Fibroblast of lung (primary cell): ENCODE data around the gene TASP1. TPM values are rescaled to one million over a fixed set of nuclear protein-coding genes. Genes with fewer than 3 reads are reported as not detected.

Experiments used
- DNase-seq, 2 donors: peaks; one replicate each; pipeline versions ENCODE4 v3.0.0 to v3.0.0-alpha.2; 2010; ENCODE audit warnings: low read depth in 2 of 2
- H2AFZ ChIP-seq: 2 replicates; pipeline ENCODE4 v1.5.1; 2012; ENCODE audit warnings: low read length, control low read depth, inconsistent platforms
- H3K27ac ChIP-seq: 2 replicates; pipeline ENCODE4 v1.5.1; 2011; ENCODE audit warnings: low read length, control low read depth; ENCODE audit not compliant: insufficient read depth
- H3K27me3 ChIP-seq: 2 replicates; pipeline ENCODE4 v1.5.1; 2011; ENCODE audit warnings: mild to moderate bottlenecking, low read length; ENCODE audit not compliant: control insufficient read depth, insufficient read depth
- H3K36me3 ChIP-seq: 2 replicates; pipeline ENCODE4 v1.5.1; 2011; ENCODE audit warnings: low read length; ENCODE audit not compliant: control insufficient read depth, insufficient read depth
- H3K4me1 ChIP-seq: 2 replicates; pipeline ENCODE4 v1.5.1; 2011; ENCODE audit warnings: low read length; ENCODE audit not compliant: control insufficient read depth, insufficient read depth; ENCODE audit errors: extremely low read depth
- H3K4me2 ChIP-seq: 2 replicates; pipeline ENCODE4 v1.5.1; 2011; ENCODE audit warnings: low read length, control low read depth; ENCODE audit not compliant: insufficient read depth; ENCODE audit errors: extremely low read depth
- H3K4me3 ChIP-seq, 4 experiments: fragments of 200-600 bp in 1 of 4; sonication (generic) in 1 of 4; replicated peaks in 1 of 4; 2 replicates each; pipeline ENCODE4 v1.5.1; 2011 to 2016; ENCODE audit warnings: low read length in 4 of 4, low read depth in 3 of 4, mild to moderate bottlenecking in 3 of 4, control low read depth in 2 of 4, inconsistent platforms in 1 of 4, mixed read lengths in 1 of 4; ENCODE audit not compliant: insufficient read depth in 1 of 4; ENCODE audit errors: control extremely low read depth in 1 of 4
- H3K79me2 ChIP-seq: 2 replicates; pipeline ENCODE4 v1.5.1; 2012; ENCODE audit warnings: mild to moderate bottlenecking, low read length, inconsistent platforms; ENCODE audit not compliant: control insufficient read depth, insufficient read depth
- H3K9ac ChIP-seq: 2 replicates; pipeline ENCODE4 v1.5.1; 2011; ENCODE audit warnings: mild to moderate bottlenecking, low read length, control low read depth; ENCODE audit not compliant: insufficient read depth
- H3K9me3 ChIP-seq: 2 replicates; pipeline ENCODE4 v1.5.1; 2012; ENCODE audit warnings: low read depth, low read length; ENCODE audit not compliant: control insufficient read depth, insufficient read depth
- H4K20me1 ChIP-seq: 2 replicates; pipeline ENCODE4 v1.5.1; 2011; ENCODE audit warnings: low read length; ENCODE audit not compliant: control insufficient read depth, insufficient read depth; ENCODE audit errors: extremely low read depth
- EZH2 ChIP-seq: IDR thresholded peaks from 2 replicates; pipeline ENCODE4 v1.5.1; 2012; ENCODE audit warnings: low read length, control low read depth, mild to moderate bottlenecking; ENCODE audit errors: missing control alignments
- polyA plus RNA-seq, 2 donors: library from polyadenylated mRNA; depleted of rRNA in 1 of 2; stranded (reverse) in 1 of 2; unstranded in 1 of 2; fragments of >200 nt; gene quantifications; 2 replicates each; pipeline ENCODE4 v1.2.1, GENCODE V29; 2011 to 2012; ENCODE audit warnings: missing spikeins in 1 of 2
- total RNA-seq: library from RNA; depleted of rRNA; stranded (reverse); fragments of >200 nt; gene quantifications from 2 replicates; pipeline ENCODE4 v1.2.1, GENCODE V29; 2014
- TF ChIP-seq, protein P1 (sequence below), 2 donors: IDR thresholded peaks in 1 of 2; conservative IDR thresholded peaks in 1 of 2; 1 replicate in 1 of 2; 2 replicates in 1 of 2; pipeline ENCODE4 v1.5.1; 2011 to 2012; ENCODE audit warnings: low read length in 2 of 2, control low read depth in 1 of 2, inconsistent platforms in 1 of 2, low read depth in 1 of 2, mild to moderate bottlenecking in 1 of 2

The TASP1 gene
- total and polyA plus RNA-seq, 2 donors (not counting 1 experiment from before 2014, with no cell fraction given), result 6.3 to 13.6 TPM

DNA sequence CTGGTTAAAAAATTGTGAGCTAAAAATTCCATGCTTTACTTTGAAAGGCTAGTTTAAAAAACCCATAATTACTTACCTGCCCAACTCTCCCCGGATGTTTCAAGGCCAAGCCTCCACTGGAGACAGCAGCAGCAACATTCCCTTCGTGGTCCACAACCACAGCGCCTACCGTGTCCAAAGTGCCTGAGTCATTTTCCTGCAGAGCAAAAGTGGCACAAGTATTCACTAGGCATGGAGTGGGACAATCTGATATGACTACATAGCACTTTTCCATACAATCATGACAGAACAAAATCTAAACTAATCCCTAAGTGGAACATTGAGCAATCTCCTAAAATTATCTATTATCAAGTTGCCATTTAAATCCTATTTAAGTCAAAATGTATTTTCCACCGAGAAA is 104.8 kb downstream of the TASP1 start:
- H4K20me1 ChIP-seq, result no peaks in the 10 kb centered on the region
- no peak overlapping the region for H3K9ac ChIP-seq
- peak in 1 of 2 donors; percentile 46 for DNase-seq
- no peak overlapping the region for H2AFZ ChIP-seq
- H3K27ac ChIP-seq, result no peak overlapping the region
- H3K27me3 ChIP-seq, result no peaks in the 10 kb centered on the region
- TF ChIP-seq, protein P1, sequence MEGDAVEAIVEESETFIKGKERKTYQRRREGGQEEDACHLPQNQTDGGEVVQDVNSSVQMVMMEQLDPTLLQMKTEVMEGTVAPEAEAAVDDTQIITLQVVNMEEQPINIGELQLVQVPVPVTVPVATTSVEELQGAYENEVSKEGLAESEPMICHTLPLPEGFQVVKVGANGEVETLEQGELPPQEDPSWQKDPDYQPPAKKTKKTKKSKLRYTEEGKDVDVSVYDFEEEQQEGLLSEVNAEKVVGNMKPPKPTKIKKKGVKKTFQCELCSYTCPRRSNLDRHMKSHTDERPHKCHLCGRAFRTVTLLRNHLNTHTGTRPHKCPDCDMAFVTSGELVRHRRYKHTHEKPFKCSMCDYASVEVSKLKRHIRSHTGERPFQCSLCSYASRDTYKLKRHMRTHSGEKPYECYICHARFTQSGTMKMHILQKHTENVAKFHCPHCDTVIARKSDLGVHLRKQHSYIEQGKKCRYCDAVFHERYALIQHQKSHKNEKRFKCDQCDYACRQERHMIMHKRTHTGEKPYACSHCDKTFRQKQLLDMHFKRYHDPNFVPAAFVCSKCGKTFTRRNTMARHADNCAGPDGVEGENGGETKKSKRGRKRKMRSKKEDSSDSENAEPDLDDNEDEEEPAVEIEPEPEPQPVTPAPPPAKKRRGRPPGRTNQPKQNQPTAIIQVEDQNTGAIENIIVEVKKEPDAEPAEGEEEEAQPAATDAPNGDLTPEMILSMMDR (conservative IDR thresholded peaks at IDR 0.05 in 1 of 2, IDR thresholded peaks at IDR 0.05 in 1 of 2; ENCODE audit: low read depth in 1 of 2, low read length in 2 of 2), result no peak
- no peak for TF ChIP-seq EZH2
- H3K79me2 ChIP-seq, result no peaks in the 10 kb centered on the region
- no peaks in the 10 kb centered on the region for H3K9me3 ChIP-seq
- H3K4me1 ChIP-seq, result no peaks in the 10 kb centered on the region
- H3K36me3 ChIP-seq, result no peaks in the 10 kb centered on the region
- no peak overlapping the region for H3K4me3 ChIP-seq
- H3K4me2 ChIP-seq, result no peak overlapping the region

DNA sequence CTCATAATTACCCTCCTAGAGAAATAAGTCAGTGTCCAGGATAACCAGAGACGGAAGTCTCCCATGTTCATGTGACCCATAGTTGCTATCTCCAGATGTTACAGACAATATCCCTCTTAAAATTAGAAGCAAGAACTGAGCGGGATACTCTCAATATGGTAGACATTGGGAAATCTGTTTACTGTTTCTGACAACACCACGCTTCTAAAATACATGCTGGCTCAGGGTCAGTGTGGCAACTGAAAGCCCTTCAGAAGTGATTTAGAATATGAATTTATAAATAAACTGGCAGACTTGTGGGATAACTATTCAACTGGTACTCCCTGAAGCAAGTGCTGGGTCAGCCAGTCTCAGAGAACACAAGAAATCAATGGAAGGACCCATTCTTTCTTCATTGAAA is 108.6 kb downstream of the TASP1 start:
- Histone ChIP-seq H4K20me1 (no peaks in the 10 kb centered on the region), H3K27ac (no peak overlapping the region), H3K4me2 (no peak overlapping the region), H2AFZ (no peak overlapping the region), H3K4me3 (no peak overlapping the region), H3K27me3 (no peaks in the 10 kb centered on the region), H3K9ac (no peak overlapping the region), H3K9me3 (no peaks in the 10 kb centered on the region), H3K36me3 (no peaks in the 10 kb centered on the region), H3K4me1 (peaks cover 5% of the 10 kb centered on the region), H3K79me2 (no peaks in the 10 kb centered on the region)
- TF ChIP-seq, protein P1 (conservative IDR thresholded peaks at IDR 0.05 in 1 of 2, IDR thresholded peaks at IDR 0.05 in 1 of 2; ENCODE audit: low read depth in 1 of 2, low read length in 2 of 2), result no peak
- no peak for TF ChIP-seq EZH2
- DNase-seq, result peak in 1 of 2 donors; percentile 28

DNA sequence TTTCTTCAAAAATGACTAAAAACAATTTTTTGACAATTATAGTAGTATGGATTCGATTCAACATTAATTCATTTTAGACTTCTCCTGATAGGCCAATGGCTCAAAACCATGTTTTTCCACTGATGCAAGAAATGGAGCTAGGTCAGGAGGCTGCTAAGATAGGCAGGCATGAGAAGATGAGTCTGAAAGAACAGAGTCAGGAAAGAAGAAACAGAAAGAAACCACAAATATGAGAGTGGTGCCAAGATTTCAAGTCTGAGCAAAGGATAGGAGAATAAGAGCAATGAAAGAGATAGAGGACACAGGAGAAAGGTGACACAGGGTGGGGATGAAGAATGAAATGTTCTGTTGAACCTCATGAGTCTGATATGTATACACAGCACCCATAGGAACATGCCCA is 112.2 kb downstream of the TASP1 start:
- DNase-seq, result no peak
- Histone ChIP-seq H4K20me1 (no peaks in the 10 kb centered on the region), H3K4me1 (peaks cover 7% of the 10 kb centered on the region), H3K36me3 (no peaks in the 10 kb centered on the region), H3K9me3 (no peaks in the 10 kb centered on the region), H3K79me2 (no peaks in the 10 kb centered on the region), H3K9ac (no peak overlapping the region), H3K4me3 (no peak overlapping the region), H2AFZ (no peak overlapping the region), H3K4me2 (no peak overlapping the region), H3K27me3 (no peaks in the 10 kb centered on the region), H3K27ac (no peak overlapping the region)
- TF ChIP-seq, protein P1 (conservative IDR thresholded peaks at IDR 0.05 in 1 of 2, IDR thresholded peaks at IDR 0.05 in 1 of 2; ENCODE audit: low read depth in 1 of 2, low read length in 2 of 2), result no peak
- no peak for TF ChIP-seq EZH2
